ENCODE measurements around the gene CAPZA1.

GRCh38 chr1:112686835-112687234 lies 67.2 kb downstream of the CAPZA1 start:
- TF ChIP-seq CTCF (IDR thresholded peaks at IDR 0.05; ENCODE audit: insufficient read depth, low read depth, low read length): no peak
- no peak for TF ChIP-seq EZH2 (IDR thresholded peaks at IDR 0.05; ENCODE audit: insufficient read depth, low read length)
